Ovary (tissue), 9 donors: ENCODE measurements around the gene CYP2W1. TPM values are rescaled to one million over a fixed set of nuclear protein-coding genes. Genes with fewer than 3 reads are reported as not detected.
A peak's percentile ranks its signal among the peaks of the same experiment; 100 is the strongest.

ENCODE experiments used
- DNase-seq, 5 donors: peaks; one replicate each; pipeline ENCODE4 v3.0.0-alpha.2; 2019 to 2020
- H3K27ac ChIP-seq, 2 donors: fragments of 200-600 bp; one replicate each; pipeline versions ENCODE4 v1.5.1 to v1.8.0; 2019 to 2022
- H3K27me3 ChIP-seq: fragments of 200-600 bp; one replicate; pipeline ENCODE4 v1.8.0; 2022
- H3K36me3 ChIP-seq: fragments of 200-600 bp; sonication (generic); one replicate; pipeline ENCODE4 v1.5.1; 2019
- H3K4me1 ChIP-seq: one replicate; pipeline ENCODE4 v1.8.1; 2013; ENCODE audit warnings: mild to moderate bottlenecking, moderate library complexity; ENCODE audit not compliant: insufficient read depth
- H3K4me3 ChIP-seq: fragments of 200-600 bp; sonication (generic); one replicate; pipeline ENCODE4 v1.5.1; 2017
- H3K9me3 ChIP-seq, 2 donors: fragments of 200-600 bp in 1 of 2; sonication (generic) in 1 of 2; one replicate each; pipeline versions ENCODE4 v1.5.1 to v1.8.1; 2013 to 2019; ENCODE audit warnings: mild to moderate bottlenecking in 1 of 2, moderate library complexity in 1 of 2
- CTCF ChIP-seq, 3 donors: fragments of 450-650 bp in 2 of 3; fragments of 200-600 bp in 1 of 3; IDR thresholded peaks; one replicate each; pipeline versions ENCODE4 v1.5.1 to v1.8.0; 2016 to 2022; ENCODE audit warnings: antibody characterized with exemption in 3 of 3, mild to moderate bottlenecking in 1 of 3
- EP300 ChIP-seq: sonication (generic); formaldehyde crosslinking; IDR thresholded peaks from one replicate; pipeline ENCODE4 v1.6.1; 2017; ENCODE audit warnings: antibody characterized with exemption
- POLR2A ChIP-seq: fragments of 450-650 bp; IDR thresholded peaks from one replicate; pipeline ENCODE4 v1.6.1; 2017; ENCODE audit warnings: antibody characterized with exemption, mild to moderate bottlenecking, moderate library complexity
- WGBS, 3 donors: extraction: QIAGEN DNeasy Blood & Tissue Kit in 1 of 3; methylation state at CpG; one replicate each; pipeline versions ENCODE4 v1.1.5 to v1.1.7; 2013 to 2017; 5-methylcytosine and 5-hydroxymethylcytosine counted together
- intact Hi-C, 4 donors: fragments of 100-400 bp; cut with DNase I; formaldehyde crosslinking; loops; one replicate each; pipeline versions ENCODE4 v1.11.0 to v1.15.1; 2022 to 2023
- polyA plus RNA-seq, 2 donors: library from polyadenylated mRNA; stranded (reverse); fragments of 200-250 nt in 1 of 2; fragments of 350-450 nt in 1 of 2; fragmentation: Illumina TruSeq in 1 of 2; extraction: RNeasy Lipid Tissue Mini Kit (QIAGEN cat#74804) in 1 of 2; gene quantifications; one replicate each; pipeline ENCODE4 v1.2.3, GENCODE V29; 2013 to 2014
- total RNA-seq, 7 donors: library from RNA; depleted of rRNA in 2 of 7; stranded (reverse); fragments of >200 nt in 2 of 7; fragmentation: NEBNext Ultra II Directional in 3 of 7; extraction: Animal tissue kit (Norgen Biotek cat#: 25700) in 3 of 7; gene quantifications; one replicate each; pipeline versions ENCODE4 v1.1.0 to v1.2.4, GENCODE V29; 2016 to 2023
- donor health status: DM: no; HTN: no; CAD: no; lungs with moderate emphysema.
- donor health status: DM: no; HTN: no; CAD: no.
- donor health status: Bipolar disorder and iron deficiency.
- donor health status: DM: yes; HTN: yes; CAD: no.
- donor health status: DM: no; HTN: no; CAD: no.
- donor health status: DM: yes; HTN: yes; CAD: no.

CYP2W1 gene
- total and polyA plus RNA-seq, 9 donors, result 0.64 to 5.2 (median 2.7) TPM; not detected in 2

DNA sequence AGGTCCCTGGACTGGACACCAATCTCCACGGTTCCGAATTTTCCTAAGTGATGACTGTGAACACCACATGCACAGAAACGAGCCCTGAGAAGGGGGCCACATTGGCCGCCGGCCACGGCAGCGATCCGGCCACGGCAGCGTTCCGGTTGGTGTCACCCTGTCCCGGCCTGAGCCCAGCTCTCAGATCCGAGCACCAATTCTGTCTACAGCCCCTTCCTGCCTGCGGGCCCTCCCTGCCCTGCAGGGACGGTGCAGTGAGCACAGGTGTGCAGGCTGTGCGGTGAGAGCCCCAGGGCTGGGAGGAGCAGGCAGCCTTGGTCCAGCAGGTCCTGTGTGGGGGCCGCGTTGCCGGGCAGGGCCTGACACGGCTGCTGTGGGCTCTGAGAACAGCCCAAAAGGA, 31.7 kb downstream of the CYP2W1 start:
- Histone ChIP-seq H3K9me3 (no peaks in the 10 kb centered on the region), H3K4me1 (peaks cover 4% of the 10 kb centered on the region), H3K27ac (no peak overlapping the region), H3K36me3 (no peaks in the 10 kb centered on the region), H3K4me3 (no peak overlapping the region), H3K27me3 (no peaks in the 10 kb centered on the region)
- peak in 1 of 5 donors; percentile 27 for DNase-seq
- TF ChIP-seq POLR2A (no peak), CTCF (IDR thresholded peaks at IDR 0.05) (no peak), EP300 (no peak)
- intact Hi-C loops, result no loop called here
- 84 to 88% (median 84%) methylated on average over 18 to 20 of the region's 20 CpGs for WGBS, 3 donors

DNA sequence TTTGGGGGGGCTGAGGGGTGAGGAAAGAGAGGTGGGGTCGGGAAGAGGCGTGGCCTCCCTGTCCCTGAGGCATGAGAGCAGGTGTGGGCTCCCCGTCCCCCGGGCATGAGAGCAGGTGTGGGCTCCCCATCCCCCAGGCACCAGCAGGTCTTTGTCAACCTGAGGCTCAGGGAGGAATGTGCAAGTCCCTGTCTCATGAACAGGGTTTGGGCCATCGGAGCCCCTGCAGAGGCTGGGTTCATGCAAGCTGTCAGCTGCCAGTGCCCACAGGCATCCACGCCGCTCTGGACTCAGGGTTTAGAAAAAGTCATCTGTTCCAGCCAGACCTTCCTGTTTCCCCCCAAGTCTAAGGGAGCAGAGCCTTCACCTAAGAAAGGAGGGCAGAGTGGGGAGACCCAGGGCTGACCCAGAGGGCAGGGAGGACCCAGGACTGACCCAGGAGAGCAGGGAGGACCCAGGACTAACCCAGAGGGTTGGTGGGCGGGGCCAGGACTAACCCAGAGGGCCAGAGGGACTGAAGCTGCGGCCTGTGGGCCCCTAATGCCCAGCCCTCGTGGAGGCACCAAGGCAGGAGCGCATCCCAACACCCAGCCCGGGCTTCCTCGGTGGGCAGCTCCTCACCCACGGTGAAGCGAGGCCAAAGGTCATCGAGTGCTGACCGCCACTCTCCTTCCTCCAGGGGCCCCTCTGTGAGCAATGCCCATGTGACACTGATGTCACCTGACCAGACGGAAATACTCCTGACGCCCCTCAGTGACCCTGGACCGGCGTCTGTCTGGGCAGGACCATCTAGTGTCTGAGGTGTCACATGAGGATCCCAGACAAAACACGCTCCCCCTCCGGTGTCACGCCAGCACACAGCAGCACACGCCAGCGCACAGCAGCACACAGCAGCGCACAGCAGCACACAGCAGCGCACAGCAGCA, 32.5 kb downstream of the CYP2W1 start:
- no peaks in the 10 kb centered on the region for H3K36me3 ChIP-seq
- no peaks in the 10 kb centered on the region for H3K27me3 ChIP-seq
- H3K9me3 ChIP-seq, result no peaks in the 10 kb centered on the region
- H3K4me3 ChIP-seq, result no peak overlapping the region
- H3K27ac ChIP-seq, result no peak overlapping the region
- intact Hi-C loops, result no loop called here
- H3K4me1 ChIP-seq, result peaks cover 4% of the 10 kb centered on the region
- TF ChIP-seq CTCF (IDR thresholded peaks at IDR 0.05), result no peak
- no peak for TF ChIP-seq POLR2A
- TF ChIP-seq EP300, result no peak
- peak in 1 of 5 donors; percentile 32 for DNase-seq
- 77 to 82% (median 79%) methylated on average over 15 to 28 of the region's 28 CpGs for WGBS, 3 donors

- Histone ChIP-seq H3K4me3 (no peak overlapping the region), H3K27ac (no peak overlapping the region), H3K4me1 (peaks cover 6% of the 10 kb centered on the region), H3K27me3 (no peaks in the 10 kb centered on the region), H3K9me3 (no peaks in the 10 kb centered on the region), H3K36me3 (no peaks in the 10 kb centered on the region)
- TF ChIP-seq POLR2A (no peak), CTCF (IDR thresholded peaks at IDR 0.05) (no peak), EP300 (no peak)
- peak in 1 of 5 donors; percentile 32 for DNase-seq
- 92 to 95% (median 94%) methylated on average over 43 to 51 of the region's 51 CpGs for WGBS, 3 donors
- intact Hi-C loops, result no loop called here
Observed at GRCh38 chr7:1016577-1017531, 33.9 kb downstream of the CYP2W1 start.

DNA sequence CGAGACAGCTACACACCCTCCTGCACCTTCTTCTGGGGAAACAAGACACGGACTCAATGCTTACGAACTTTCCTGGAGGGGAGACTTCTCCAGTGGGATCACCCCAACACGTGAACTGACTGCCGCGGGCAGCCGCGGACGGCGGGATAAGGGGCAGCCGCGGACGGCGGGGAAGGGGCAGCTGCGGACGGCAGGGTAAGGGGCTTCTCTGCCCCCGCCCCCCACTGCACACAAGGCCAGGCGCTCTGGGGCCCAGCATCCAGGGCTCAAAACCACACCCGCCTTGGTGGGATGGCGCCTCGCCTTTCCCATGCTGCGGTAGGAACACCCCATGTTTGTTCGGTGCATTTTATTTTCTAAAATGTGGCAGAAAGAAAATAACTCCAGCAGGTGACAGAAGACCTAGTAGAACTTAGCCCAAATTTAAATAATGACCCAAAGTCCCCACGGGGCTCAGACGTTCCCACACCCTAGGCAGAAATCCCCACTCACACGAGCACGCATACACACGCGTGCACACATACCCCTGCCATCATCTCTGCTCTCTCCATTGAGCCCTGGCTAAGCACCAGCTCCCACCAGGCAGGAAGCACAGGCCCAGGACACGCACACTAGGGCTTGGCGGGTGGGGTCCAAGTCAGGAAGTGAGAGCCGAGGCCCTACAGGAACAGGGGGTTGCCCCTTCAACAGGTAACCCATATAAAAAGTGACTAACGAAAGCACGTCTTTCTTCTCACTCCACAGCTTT, 34.8 kb downstream of the CYP2W1 start:
- H3K4me3 ChIP-seq, result no peak overlapping the region
- no peaks in the 10 kb centered on the region for H3K9me3 ChIP-seq
- DNase-seq, result peak in 1 of 5 donors; percentile 29
- no peaks in the 10 kb centered on the region for H3K27me3 ChIP-seq
- H3K36me3 ChIP-seq, result no peaks in the 10 kb centered on the region
- WGBS, 3 donors, result 93% methylated on average over 34 of the region's 34 CpGs
- H3K4me1 ChIP-seq, result peaks cover 6% of the 10 kb centered on the region
- intact Hi-C loops, result no loop called here
- H3K27ac ChIP-seq, result no peak overlapping the region
- TF ChIP-seq CTCF (IDR thresholded peaks at IDR 0.05) (no peak), EP300 (no peak), POLR2A (no peak)
